K562 (cell line): ENCODE data around the gene PKHD1. TPM values are rescaled to one million over a fixed set of nuclear protein-coding genes. Genes with fewer than 3 reads are reported as not detected.
A peak's percentile ranks its signal among the peaks of the same experiment; 100 is the strongest.

ENCODE experiments used
- ATAC-seq: fragments of 200-7000 bp; cut with Tn5 transposase; 3 replicates; pipeline ENCODE4 v1.9.1; 2020; ENCODE audit warnings: moderate library complexity
- BruUV-seq: library from RNA; stranded (reverse); fragments of 400-500 nt; replicated peaks from 2 replicates; lab custom pipeline; 2021; lab: Mats Ljungman, UMichigan
- CTCF ChIA-PET: fragments of 300-600 bp; formaldehyde crosslinking; extraction: SDS; loops from one replicate; lab custom pipeline; 2021; ENCODE audit warnings: low intra/inter-chr PET ratio; lab: Yijun Ruan, JAX
- POLR2A ChIA-PET: fragments of 300-600, 350-650 bp; sonication (Branson Sonifier 250); formaldehyde crosslinking; extraction: SDS; loops from one replicate; lab custom pipeline; 2021; ENCODE audit warnings: antibody characterized with exemption, inconsistent platforms; lab: Yijun Ruan, JAX
- DNase-seq, 4 experiments: peaks; one replicate each; pipeline versions ENCODE4 v3.0.0 to v3.0.0-alpha.2; 2011 to 2018; ENCODE audit warnings: low spot score in 3 of 4, mixed read lengths in 3 of 4; ENCODE audit errors: extremely low read depth in 1 of 4
- FAIRE-seq: peaks from 2 replicates; lab custom pipeline; 2011; peaks lifted over from hg19 to GRCh38; lab: Jason Lieb, UNC
- H2AFZ ChIP-seq: 2 replicates; pipeline ENCODE4 v1.6.0; 2011; ENCODE audit warnings: low read depth, low read length, control low read depth, inconsistent platforms
- H3K27ac ChIP-seq: fragments of 200-600 bp; 3 replicates; pipeline ENCODE4 v1.8.0; 2011; ENCODE audit warnings: low read depth, mild to moderate bottlenecking, control low read depth, inconsistent platforms, low read length, moderate library complexity, mixed read lengths; ENCODE audit errors: extremely low read depth
- H3K27me3 ChIP-seq, 2 experiments: fragments of 300-600 bp in 1 of 2; 2 replicates in 1 of 2; 3 replicates in 1 of 2; pipeline versions ENCODE4 v1.6.0 to v1.8.0; 2011; ENCODE audit warnings: inconsistent platforms in 2 of 2, low read length in 2 of 2, mild to moderate bottlenecking in 1 of 2, mixed read lengths in 1 of 2, moderate library complexity in 1 of 2; ENCODE audit not compliant: control insufficient read depth in 2 of 2, insufficient read depth in 2 of 2
- H3K36me3 ChIP-seq: fragments of 300-600 bp; 3 replicates; pipeline ENCODE4 v1.8.0; 2011; ENCODE audit warnings: mild to moderate bottlenecking, low read length, inconsistent platforms; ENCODE audit not compliant: control insufficient read depth, insufficient read depth
- H3K4me1 ChIP-seq, 2 experiments: fragments of 200-600 bp in 1 of 2; replicated peaks in 1 of 2; 2 replicates in 1 of 2; 3 replicates in 1 of 2; pipeline versions ENCODE4 v1.5.1 to v1.8.0; 2011; ENCODE audit warnings: inconsistent platforms in 2 of 2, low read length in 2 of 2, mild to moderate bottlenecking in 1 of 2, mixed read lengths in 1 of 2, moderate library complexity in 1 of 2; ENCODE audit not compliant: control insufficient read depth in 2 of 2, insufficient read depth in 2 of 2
- H3K4me2 ChIP-seq: 2 replicates; pipeline ENCODE4 v1.6.1; 2011; ENCODE audit warnings: low read length, control low read depth, inconsistent platforms, mixed read lengths; ENCODE audit not compliant: insufficient read depth
- H3K4me3 ChIP-seq: fragments of 200-600 bp; sonication (generic), shearing (Covaris generic); 2 replicates; pipeline ENCODE4 v1.5.1; 2016; ENCODE audit warnings: control low read depth, inconsistent platforms
- H3K79me2 ChIP-seq: fragments of 200-600 bp; 3 replicates; pipeline ENCODE4 v1.8.0; 2011; ENCODE audit warnings: low read length, inconsistent platforms; ENCODE audit not compliant: control insufficient read depth, insufficient read depth
- H3K9ac ChIP-seq, 2 experiments: 2 replicates each; pipeline versions ENCODE4 v1.6.0 to v1.6.1; 2011; ENCODE audit warnings: low read depth in 2 of 2, low read length in 2 of 2, control low read depth in 1 of 2, inconsistent platforms in 1 of 2, mild to moderate bottlenecking in 1 of 2, mixed read lengths in 1 of 2; ENCODE audit not compliant: insufficient read depth in 1 of 2
- H3K9me1 ChIP-seq: one replicate; pipeline ENCODE4 v1.6.0; 2011; ENCODE audit warnings: inconsistent platforms, mild to moderate bottlenecking, low read length, moderate library complexity; ENCODE audit not compliant: control insufficient read depth, insufficient read depth
- H3K9me3 ChIP-seq: replicated peaks from 2 replicates; pipeline ENCODE4 v1.5.1; 2011; ENCODE audit warnings: low read depth, low read length, inconsistent platforms; ENCODE audit not compliant: control insufficient read depth, insufficient read depth
- H4K20me1 ChIP-seq: replicated peaks from 2 replicates; pipeline ENCODE4 v1.6.1; 2011; ENCODE audit warnings: low read length, inconsistent platforms, mixed read lengths; ENCODE audit not compliant: control insufficient read depth, insufficient read depth
- ERF ChIP-seq: fragments of 450-650 bp; formaldehyde crosslinking; IDR thresholded peaks from 2 replicates; pipeline ENCODE4 v1.4.0; 2020; ENCODE audit warnings: mild to moderate bottlenecking, mixed read lengths
- HDAC1 ChIP-seq, 2 experiments: fragments of 450-650 bp; IDR thresholded peaks; 2 replicates each; pipeline ENCODE4 v1.6.1; 2016 to 2017; ENCODE audit warnings: inconsistent platforms in 1 of 2, mild to moderate bottlenecking in 1 of 2, moderate library complexity in 1 of 2
- IFI16 ChIP-seq: fragments of 250-450 bp; sonication (Bioruptor Pico); IDR thresholded peaks from 2 replicates; pipeline ENCODE4 v2.1.2; 2022; ENCODE audit warnings: mild to moderate bottlenecking, inconsistent platforms
- ZNF263 ChIP-seq: sonication (generic); formaldehyde crosslinking; IDR thresholded peaks from 2 replicates; pipeline ENCODE4 v1.8.0; 2022; ENCODE audit warnings: mild to moderate bottlenecking, missing genetic modification reagents, borderline replicate concordance
- ZNF316 ChIP-seq: fragments of 450-650 bp; IDR thresholded peaks from 2 replicates; pipeline ENCODE4 v1.6.1; 2016
- WGBS: fragments of 100-300 bp; shearing (Covaris generic); methylation state at CpG from one replicate; pipeline ENCODE4 v1.1.6; 2016; ENCODE audit warnings: low coverage, mixed read lengths; ENCODE audit not compliant: insufficient coverage; ENCODE audit errors: missing lambda C conversion rate; 5-methylcytosine and 5-hydroxymethylcytosine counted together
- in situ Hi-C: fragments of 300-500 bp; cut with MboI; formaldehyde crosslinking; loops from 4 replicates; pipeline ENCODE4 v1.15.0; 2018; ENCODE audit warnings: inconsistent platforms, mixed read lengths
- intact Hi-C: fragments of 100-400 bp; cut with micrococcal nuclease; formaldehyde crosslinking; loops from 2 replicates; pipeline ENCODE4 v1.14.2; 2022
- polyA plus RNA-seq, 8 experiments: library from polyadenylated mRNA; depleted of rRNA in 4 of 8; stranded (reverse) in 5 of 8; unstranded in 3 of 8; fragments of >200 nt; fragmentation: Nextera tagmentation in 2 of 8; fragmentation: Illumina TruSeq in 1 of 8; extraction: Ambion mirVana in 2 of 8; extraction: Trizol in 1 of 8; gene quantifications; 2 replicates each; pipeline versions ENCODE4 v1.2.1 to v1.2.3, GENCODE V29; 2011 to 2014; ENCODE audit warnings: inconsistent platforms in 1 of 8, missing spikeins in 1 of 8
- total RNA-seq, 7 experiments: library from RNA; depleted of rRNA in 6 of 7; stranded (reverse); fragments of >200 nt in 6 of 7; fragmentation: Illumina TruSeq in 2 of 7; extraction: Trizol in 2 of 7; gene quantifications; 2 replicates each; pipeline versions ENCODE4 v1.2.1 to v1.2.3, GENCODE V29; 2011 to 2021; ENCODE audit warnings: low replicate concordance in 1 of 7
- TF ChIP-seq, protein P1 (sequence below), 3 experiments: IDR thresholded peaks in 2 of 3; conservative IDR thresholded peaks in 1 of 3; 2 replicates each; pipeline ENCODE4 v1.5.1; 2011 to 2012; ENCODE audit warnings: low read length in 3 of 3, mild to moderate bottlenecking in 3 of 3, control low read depth in 2 of 3, improper control_type of control experiment in 1 of 3, inconsistent platforms in 1 of 3, low read depth in 1 of 3, mixed read lengths in 1 of 3, moderate library complexity in 1 of 3; ENCODE audit not compliant: insufficient read depth in 2 of 3

PKHD1 gene
- total and polyA plus RNA-seq, 9 of the 15 experiments (the other 6 are each of a cell fraction or from before 2014, with no cell fraction given) = 0.01 to 0.04 (median 0.01) TPM; not detected in 6

DNA sequence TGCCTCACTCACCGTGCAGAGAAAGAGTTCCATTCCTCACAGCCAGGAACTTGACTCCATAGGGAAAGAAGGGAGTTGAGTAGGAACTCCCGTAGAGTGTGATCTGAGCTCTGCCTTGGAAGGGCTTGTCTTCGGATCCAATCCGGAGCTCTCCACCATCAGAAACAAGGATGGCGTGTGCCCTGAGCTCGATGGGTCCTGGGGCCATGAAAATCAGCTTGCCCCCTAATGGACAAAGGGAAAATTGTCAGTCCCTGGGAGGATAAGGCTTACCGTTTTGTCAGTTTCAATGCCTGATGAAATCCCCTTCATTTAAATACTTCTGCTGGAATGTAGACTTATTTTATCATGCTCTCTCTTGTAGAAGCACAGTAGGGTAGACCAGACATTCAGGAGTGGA lies 153.3 kb downstream of the PKHD1 start:
- FAIRE-seq (peak; percentile 68), ATAC-seq (peak; percentile 94), DNase-seq (peak; percentile 14 to 44 (median 28))
- H3K4me3 ChIP-seq = no peak overlapping the region
- intact Hi-C loops (loop anchor here (1.0 kb wide), 1 partner anchor 79 kb away; no protein-coding TSS in a partner anchor), in situ Hi-C loops (no loop called here)
- no TSS peak for BruUV-seq
- H3K9me3 ChIP-seq = no peaks in the 10 kb centered on the region
- H3K4me2 ChIP-seq = no peak overlapping the region
- H3K9me1 ChIP-seq = no peaks in the 10 kb centered on the region
- 2% methylated on average over 7 of the region's 7 CpGs for WGBS
- H3K27me3 ChIP-seq = no peaks in the 10 kb centered on the region
- CTCF ChIA-PET = no interaction called here
- no peaks in the 10 kb centered on the region for H3K79me2 ChIP-seq
- no peak for TF ChIP-seq ZNF263 (CRISPR knock-in tag)
- TF ChIP-seq, protein P1, sequence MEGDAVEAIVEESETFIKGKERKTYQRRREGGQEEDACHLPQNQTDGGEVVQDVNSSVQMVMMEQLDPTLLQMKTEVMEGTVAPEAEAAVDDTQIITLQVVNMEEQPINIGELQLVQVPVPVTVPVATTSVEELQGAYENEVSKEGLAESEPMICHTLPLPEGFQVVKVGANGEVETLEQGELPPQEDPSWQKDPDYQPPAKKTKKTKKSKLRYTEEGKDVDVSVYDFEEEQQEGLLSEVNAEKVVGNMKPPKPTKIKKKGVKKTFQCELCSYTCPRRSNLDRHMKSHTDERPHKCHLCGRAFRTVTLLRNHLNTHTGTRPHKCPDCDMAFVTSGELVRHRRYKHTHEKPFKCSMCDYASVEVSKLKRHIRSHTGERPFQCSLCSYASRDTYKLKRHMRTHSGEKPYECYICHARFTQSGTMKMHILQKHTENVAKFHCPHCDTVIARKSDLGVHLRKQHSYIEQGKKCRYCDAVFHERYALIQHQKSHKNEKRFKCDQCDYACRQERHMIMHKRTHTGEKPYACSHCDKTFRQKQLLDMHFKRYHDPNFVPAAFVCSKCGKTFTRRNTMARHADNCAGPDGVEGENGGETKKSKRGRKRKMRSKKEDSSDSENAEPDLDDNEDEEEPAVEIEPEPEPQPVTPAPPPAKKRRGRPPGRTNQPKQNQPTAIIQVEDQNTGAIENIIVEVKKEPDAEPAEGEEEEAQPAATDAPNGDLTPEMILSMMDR (IDR thresholded peaks at IDR 0.05 in 2 of 3, conservative IDR thresholded peaks at IDR 0.05 in 1 of 3; ENCODE audit: insufficient read depth in 2 of 3, low read depth in 1 of 3, low read length in 3 of 3) = peak; percentile 41 to 63 (median 55)
- POLR2A ChIA-PET = interaction anchor here (0.6 to 1.5 kb wide), 2 partner anchors 10 to 41 kb away, joined by 3 read pairs; no protein-coding TSS in a partner anchor
- H3K4me1 ChIP-seq = no peaks in the 10 kb centered on the region
- peak overlapping the region; percentile 5; the same call in 1 of the 2 replicates for H2AFZ ChIP-seq
- H3K36me3 ChIP-seq = no peaks in the 10 kb centered on the region
- H3K27ac ChIP-seq = no peak overlapping the region
- H4K20me1 ChIP-seq = no peaks in the 10 kb centered on the region
- no peak overlapping the region for H3K9ac ChIP-seq

DNA sequence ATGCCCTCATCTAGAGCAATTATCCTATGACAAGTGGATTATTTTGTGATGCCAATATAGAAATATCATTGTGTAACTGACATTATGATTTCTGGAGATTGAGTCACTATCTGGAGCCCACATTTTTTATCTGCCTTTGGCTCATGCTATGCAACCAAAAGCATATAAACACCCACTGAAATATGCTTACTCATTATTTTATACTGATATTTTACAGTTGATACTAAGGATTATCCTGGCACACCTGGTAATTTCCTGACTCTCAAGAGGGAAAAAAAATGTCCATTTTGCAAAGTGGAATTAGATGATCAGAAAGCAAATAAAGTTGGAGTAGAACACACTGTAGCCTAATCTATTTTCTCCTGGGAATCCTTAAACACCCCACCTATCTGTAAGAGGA lies 154.5 kb downstream of the PKHD1 start:
- no peaks in the 10 kb centered on the region for H3K9me1 ChIP-seq
- peak; percentile 38; the same call in 1 of the 2 replicates for TF ChIP-seq ZNF316
- no peak for TF ChIP-seq IFI16 (CRISPR knock-in tag)
- no peak for TF ChIP-seq HDAC1 (IDR thresholded peaks at IDR 0.05)
- TF ChIP-seq ERF (CRISPR knock-in tag) = no peak

More for the DNA sequence above, 154.5 kb downstream of the PKHD1 start:
- no peaks in the 10 kb centered on the region for H3K27me3 ChIP-seq
- in situ Hi-C loops = no loop called here
- BruUV-seq = no TSS peak
- H3K4me1 ChIP-seq = no peaks in the 10 kb centered on the region
- ChIA-PET CTCF (no interaction called here), POLR2A (no interaction called here)
- no peak overlapping the region for H3K27ac ChIP-seq
- no peaks in the 10 kb centered on the region for H3K36me3 ChIP-seq
- H3K4me3 ChIP-seq = no peak overlapping the region
- ATAC-seq (no peak), DNase-seq (no peak), FAIRE-seq (no peak)
- no peak overlapping the region for H2AFZ ChIP-seq
- intact Hi-C loops = no loop called here
- no peaks in the 10 kb centered on the region for H3K79me2 ChIP-seq
- H3K9me3 ChIP-seq = no peaks in the 10 kb centered on the region
- no peaks in the 10 kb centered on the region for H4K20me1 ChIP-seq
- H3K9ac ChIP-seq = no peak overlapping the region
- no peak overlapping the region for H3K4me2 ChIP-seq
